ENCODE measurements around the gene CA10. TPM values are rescaled to one million over a fixed set of nuclear protein-coding genes. Genes with fewer than 3 reads are reported as not detected.

Gene CA10
- total and polyA plus RNA-seq, 8 donors: 0.09 to 2.0 (median 0.27) TPM; not detected in 4

- Histone ChIP-seq H3K36me3 (no peaks in the 10 kb centered on the region), H3K4me3 (no peak overlapping the region), H3K9me3 (no peaks in the 10 kb centered on the region), H3K4me1 (no peaks in the 10 kb centered on the region), H3K27me3 (peaks cover 0 to 5% (median 0%) of the 10 kb centered on the region in 4 donors), H3K27ac (no peak overlapping the region)
- intact Hi-C loops (cut with DNase I): loop anchor here (5.0 to 10.0 kb wide), 2 partner anchors 342 to 344 kb away; no protein-coding TSS in a partner anchor
- peak in 5 of 6 donors; percentile 7 to 65 (median 46) for DNase-seq
- WGBS, 2 donors: 35 to 37% methylated on average over 7 of the region's 7 CpGs
- ATAC-seq: peak in 3 of 4 donors; percentile 70 to 74 (median 74)
- FAIRE-seq: peak; percentile 20
- TF ChIP-seq CTCF (IDR thresholded peaks at IDR 0.05): peak; percentile 43 to 76 (median 71)
These were observed 51.8 kb downstream of the CA10 start for GRCh38 chr17:52106638-52107261.

GRCh38 chr17:52106072-52106471 lies 52.4 kb downstream of the CA10 start:
- ATAC-seq (no peak), DNase-seq (no peak), FAIRE-seq (no peak)
- Histone ChIP-seq H3K9me3 (no peaks in the 10 kb centered on the region), H3K27me3 (peaks cover 0 to 5% (median 0%) of the 10 kb centered on the region in 4 donors), H3K27ac (no peak overlapping the region), H3K4me3 (no peak overlapping the region), H3K4me1 (no peaks in the 10 kb centered on the region), H3K36me3 (no peaks in the 10 kb centered on the region)
- WGBS, 2 donors: 62 to 66% methylated on average over 8 of the region's 8 CpGs
- intact Hi-C loops (cut with DNase I): loop anchor here (5.0 to 10.0 kb wide), 2 partner anchors 341 to 344 kb away; no protein-coding TSS in a partner anchor
- TF ChIP-seq CTCF (IDR thresholded peaks at IDR 0.05): no peak

GRCh38 chr17:52105591-52105990 lies 52.9 kb downstream of the CA10 start:
- Histone ChIP-seq H3K27me3 (peaks cover 0 to 5% (median 0%) of the 10 kb centered on the region in 4 donors), H3K27ac (no peak overlapping the region), H3K9me3 (no peaks in the 10 kb centered on the region), H3K4me3 (no peak overlapping the region), H3K36me3 (no peaks in the 10 kb centered on the region), H3K4me1 (no peaks in the 10 kb centered on the region)
- intact Hi-C loops (cut with DNase I): loop anchor here (5.0 to 10.0 kb wide), 2 partner anchors 341 to 343 kb away; no protein-coding TSS in a partner anchor
- WGBS, 2 donors: 83 to 100% methylated on average over 1 of the region's 1 CpG
- TF ChIP-seq CTCF (IDR thresholded peaks at IDR 0.05): no peak
- ATAC-seq: no peak
- DNase-seq: no peak
- no peak for FAIRE-seq

GRCh38 chr17:52096056-52096455 lies 62.5 kb downstream of the CA10 start:
- H3K36me3 ChIP-seq: no peaks in the 10 kb centered on the region
- H3K27me3 ChIP-seq: peaks cover 0 to 5% (median 0%) of the 10 kb centered on the region in 4 donors
- DNase-seq (no peak), FAIRE-seq (no peak), ATAC-seq (no peak)
- intact Hi-C loops (cut with DNase I): no loop called here
- no peak overlapping the region for H3K4me3 ChIP-seq
- H3K9me3 ChIP-seq: no peaks in the 10 kb centered on the region
- no peak overlapping the region for H3K27ac ChIP-seq
- no peaks in the 10 kb centered on the region for H3K4me1 ChIP-seq
- TF ChIP-seq CTCF (IDR thresholded peaks at IDR 0.05): no peak

GRCh38 chr17:52084176-52084575 lies 74.3 kb downstream of the CA10 start:
- no peaks in the 10 kb centered on the region for H3K36me3 ChIP-seq
- H3K27me3 ChIP-seq: no peaks in the 10 kb centered on the region
- H3K27ac ChIP-seq: no peak overlapping the region
- H3K4me1 ChIP-seq: no peaks in the 10 kb centered on the region
- DNase-seq: no peak
- no peak for FAIRE-seq
- no peaks in the 10 kb centered on the region for H3K9me3 ChIP-seq
- ATAC-seq: no peak
- no peak overlapping the region for H3K4me3 ChIP-seq
- 65 to 68% methylated on average over 2 of the region's 2 CpGs for WGBS, 2 donors
- intact Hi-C loops (cut with DNase I): no loop called here
- no peak for TF ChIP-seq CTCF (IDR thresholded peaks at IDR 0.05)
